ENCODE data around the gene PPIH.
A peak's percentile ranks its signal among the peaks of the same experiment; 100 is the strongest.
"Not testable (repeated sequence)": the region's sequence is repeated elsewhere in the genome, so short reads cannot be mapped to it uniquely, and the experiment has no call there.

The PPIH gene

DNA sequence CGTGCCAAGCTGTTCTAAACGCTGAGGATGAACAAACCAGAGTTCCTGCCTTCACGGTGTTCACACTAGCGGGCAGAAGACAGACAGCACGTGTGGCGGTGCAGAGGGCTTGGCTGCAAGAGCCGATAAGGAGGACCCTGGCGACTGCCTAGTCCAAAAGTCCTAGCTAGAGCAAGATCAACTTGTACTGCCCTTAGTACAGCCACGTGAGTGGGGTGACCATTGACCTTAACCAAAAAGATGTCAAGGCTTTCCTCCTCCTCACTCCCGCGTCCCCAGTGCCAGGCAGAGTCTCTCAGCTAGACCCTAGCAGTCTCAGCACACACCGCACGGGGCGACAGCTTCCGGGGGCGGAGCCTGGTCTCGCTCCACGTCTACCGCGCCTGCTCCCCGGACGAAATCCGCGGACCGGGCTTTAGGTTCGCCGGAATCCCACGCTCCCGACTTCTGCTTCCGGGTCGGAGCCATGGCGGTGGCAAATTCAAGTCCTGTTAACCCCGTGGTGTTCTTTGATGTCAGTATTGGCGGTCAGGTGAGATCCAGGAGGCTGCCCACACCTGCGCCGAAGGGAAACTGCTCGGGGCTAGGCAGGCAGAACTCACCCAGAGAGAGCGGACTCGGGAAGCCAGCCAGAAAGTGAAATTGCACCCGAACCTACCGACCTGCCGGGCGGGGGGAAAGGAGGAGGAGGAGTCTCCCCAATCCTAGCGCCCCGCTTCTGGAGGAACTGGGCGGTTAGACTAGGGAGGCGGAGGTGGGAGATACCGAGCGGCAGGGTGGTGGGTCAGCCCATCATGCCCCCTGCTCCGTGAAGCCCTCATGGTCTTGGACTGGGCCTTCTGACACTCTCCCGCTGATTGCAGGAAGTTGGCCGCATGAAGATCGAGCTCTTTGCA is at the start of gene PPIH:
Gene PPIH (plus strand): TSS at position 443 of the 896 bp plus-strand sequence. CDS start 24 bp downstream, at position 467.
- DNase-seq (ENCODE audit: low spot score) = peak; percentile 96

DNA sequence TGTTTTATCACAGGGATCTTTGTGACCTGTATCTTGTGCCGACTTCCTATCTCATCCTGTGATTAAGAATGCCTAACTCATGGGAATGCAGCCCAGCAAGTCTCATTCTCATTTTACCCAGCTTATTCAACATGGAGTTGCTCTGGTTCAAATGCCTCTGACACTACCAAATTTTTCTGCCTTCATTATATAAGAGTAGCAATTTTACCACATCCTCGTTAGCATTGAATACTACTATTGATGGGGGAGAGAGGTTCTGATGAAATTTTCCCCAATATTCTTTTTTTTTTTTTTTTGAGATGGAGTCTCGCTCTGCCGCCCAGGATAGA is 44.5 kb upstream of the PPIH start:
- no peak for DNase-seq (ENCODE audit: low spot score)

DNA sequence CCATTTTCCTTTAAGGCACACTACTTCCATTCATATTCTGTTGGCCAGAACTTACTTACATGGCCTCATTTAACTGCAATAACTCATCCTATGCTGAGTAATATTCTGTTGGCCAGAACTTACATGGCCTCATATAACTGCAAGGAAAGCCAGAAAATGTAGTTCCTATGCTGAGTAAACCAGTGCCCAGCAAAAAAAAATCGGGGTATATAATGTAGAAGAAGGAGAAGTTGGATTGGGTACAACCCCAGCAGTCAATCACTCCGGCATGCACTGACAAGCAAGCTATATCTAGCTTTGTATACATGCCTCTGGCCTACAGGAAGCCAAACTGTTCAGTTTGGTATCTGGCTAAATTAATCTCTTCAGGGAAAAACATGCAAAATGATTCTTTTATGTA is 39.4 kb upstream of the PPIH start:
- DNase-seq (ENCODE audit: low spot score) = no peak

DNA sequence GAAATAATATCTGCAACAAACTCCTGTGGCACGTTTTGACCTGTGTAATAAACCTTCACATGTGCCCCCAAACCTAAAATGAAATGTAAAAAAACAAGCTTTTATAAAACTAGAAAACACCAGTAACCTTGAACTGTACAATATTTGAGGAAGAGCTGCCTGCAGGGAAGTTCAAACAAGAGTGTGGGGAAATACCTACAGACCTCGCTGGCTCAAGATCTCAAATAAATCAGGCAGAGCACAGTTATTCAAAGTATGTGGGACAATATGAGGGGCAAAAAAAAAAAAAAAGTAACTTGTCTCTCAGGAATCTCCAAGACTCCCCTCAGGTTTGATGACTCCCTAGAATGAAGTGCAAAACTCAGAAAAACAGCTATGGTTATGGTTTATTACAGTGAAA is 37.9 kb upstream of the PPIH start:
- DNase-seq (ENCODE audit: low spot score) = no peak

DNA sequence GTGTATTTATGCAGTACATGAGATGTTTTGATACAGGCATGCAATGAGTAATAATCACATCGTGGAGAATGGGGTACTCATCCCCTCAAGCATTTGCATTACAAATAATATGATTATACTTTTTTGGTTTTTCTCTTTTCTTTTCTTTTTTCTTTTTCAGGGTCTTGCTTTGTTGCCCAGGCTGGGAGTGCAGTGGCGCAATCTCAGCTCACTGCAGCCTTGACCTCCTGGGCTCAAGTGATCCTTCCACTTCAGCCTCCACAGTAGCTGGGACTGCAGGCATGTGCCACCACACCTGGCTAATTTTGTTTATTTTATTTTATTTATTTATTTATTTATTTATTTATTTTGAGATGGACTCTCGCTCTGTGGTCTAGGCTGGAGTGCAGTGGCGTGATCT is 37.0 kb upstream of the PPIH start:
- not testable (repeated sequence) for DNase-seq (ENCODE audit: low spot score)

DNA sequence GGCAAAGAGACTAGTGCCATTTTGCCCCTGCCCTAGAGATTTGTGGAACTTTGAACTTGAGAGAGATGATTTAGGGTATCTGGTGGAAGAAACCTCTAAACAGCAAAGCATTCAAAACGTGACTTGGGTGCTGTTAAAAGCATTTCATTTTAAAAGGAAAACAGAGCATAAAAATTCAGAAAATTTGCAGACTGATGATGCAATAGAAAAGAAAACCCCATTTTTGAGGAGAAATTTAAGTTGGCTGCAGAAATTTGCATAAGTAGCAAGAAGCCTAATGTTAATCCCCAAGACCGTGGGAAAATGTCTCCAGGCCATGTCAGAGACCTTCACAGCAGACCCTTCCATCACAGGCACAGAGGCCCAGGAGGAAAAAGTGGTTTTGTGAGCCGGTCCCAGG is 31.0 kb upstream of the PPIH start:
- DNase-seq (ENCODE audit: low spot score) = not testable (repeated sequence)

DNA sequence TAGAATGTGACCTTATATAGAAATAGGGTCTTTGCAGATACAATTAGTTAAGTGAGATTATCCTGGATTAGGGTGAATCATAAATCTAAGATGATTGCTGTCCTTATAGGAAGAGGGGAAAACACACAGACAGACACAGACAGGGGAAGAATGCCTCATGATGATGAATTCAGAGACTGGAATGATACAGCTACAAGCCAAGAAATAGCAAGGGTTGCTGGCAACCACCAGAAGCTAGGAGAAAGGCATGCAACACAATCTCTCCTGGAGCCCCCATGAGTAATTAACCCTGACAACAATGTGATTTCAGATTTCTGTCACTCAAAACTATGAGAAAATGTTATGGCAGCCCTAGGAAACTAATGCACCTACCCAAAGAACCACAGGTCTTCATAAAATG is 19.1 kb upstream of the PPIH start:
- no peak for DNase-seq (ENCODE audit: low spot score)

DNA sequence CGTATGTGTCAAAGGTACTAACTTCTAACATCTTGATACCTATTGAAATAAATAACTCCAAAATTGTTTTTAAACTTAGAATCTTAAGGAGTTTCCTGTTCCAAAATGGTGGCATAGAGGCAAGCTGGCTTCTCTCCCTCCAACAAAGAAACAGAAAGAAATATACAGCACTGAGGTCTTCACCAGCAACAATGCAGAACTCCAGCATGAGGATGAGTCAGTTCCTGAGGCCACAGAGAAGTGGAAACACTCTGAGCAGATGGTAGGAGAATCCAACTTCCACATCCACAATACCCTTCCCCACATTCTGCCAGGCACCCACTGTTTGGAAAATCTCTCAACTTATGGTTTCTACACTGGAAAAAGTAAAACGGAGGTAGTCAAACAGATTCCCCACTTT is 12.2 kb upstream of the PPIH start:
- DNase-seq (ENCODE audit: low spot score) = no peak

DNA sequence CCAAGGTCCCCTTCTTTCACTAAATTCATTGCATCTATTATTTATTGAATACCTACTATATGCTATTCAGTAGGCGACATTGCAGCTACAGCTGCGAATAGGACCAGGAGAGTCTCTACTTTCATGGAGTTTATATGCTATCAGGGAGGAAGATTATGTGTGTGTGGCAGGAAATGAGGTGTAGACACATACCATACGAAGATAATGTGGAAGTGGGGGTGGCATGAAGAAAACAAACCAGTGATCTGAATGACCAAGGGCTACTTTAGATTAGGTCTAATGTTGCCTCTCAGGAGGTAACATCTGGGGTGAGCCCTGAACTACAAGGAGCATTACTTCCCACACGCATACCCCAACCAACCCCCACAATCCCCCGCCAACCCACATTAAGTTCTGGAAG is 1.0 kb upstream of the PPIH start:
- no peak for DNase-seq (ENCODE audit: low spot score)

DNA sequence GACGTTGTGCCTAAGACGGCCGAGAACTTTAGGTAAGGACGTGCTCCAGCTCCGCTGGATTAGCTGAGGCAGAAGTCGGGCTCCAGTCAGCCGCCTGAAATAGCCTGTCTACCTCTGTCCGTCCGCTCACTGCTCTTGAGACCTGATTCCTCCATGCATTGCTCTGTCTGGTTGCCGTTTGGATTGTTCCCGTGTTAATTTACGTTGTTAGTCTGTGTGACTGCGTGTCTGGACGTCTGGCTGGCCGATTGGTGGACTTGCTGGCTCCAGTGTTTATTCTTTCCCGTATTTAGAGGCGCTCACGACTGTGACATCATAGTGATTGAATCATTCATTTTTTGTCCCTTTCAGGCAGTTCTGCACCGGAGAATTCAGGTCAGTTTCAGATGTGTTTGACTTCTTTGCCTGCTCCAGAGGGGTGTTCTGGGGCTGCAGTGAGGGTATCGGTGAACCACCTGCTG is 684 bp downstream of the PPIH start:
- DNase-seq (ENCODE audit: low spot score) = no peak

DNA sequence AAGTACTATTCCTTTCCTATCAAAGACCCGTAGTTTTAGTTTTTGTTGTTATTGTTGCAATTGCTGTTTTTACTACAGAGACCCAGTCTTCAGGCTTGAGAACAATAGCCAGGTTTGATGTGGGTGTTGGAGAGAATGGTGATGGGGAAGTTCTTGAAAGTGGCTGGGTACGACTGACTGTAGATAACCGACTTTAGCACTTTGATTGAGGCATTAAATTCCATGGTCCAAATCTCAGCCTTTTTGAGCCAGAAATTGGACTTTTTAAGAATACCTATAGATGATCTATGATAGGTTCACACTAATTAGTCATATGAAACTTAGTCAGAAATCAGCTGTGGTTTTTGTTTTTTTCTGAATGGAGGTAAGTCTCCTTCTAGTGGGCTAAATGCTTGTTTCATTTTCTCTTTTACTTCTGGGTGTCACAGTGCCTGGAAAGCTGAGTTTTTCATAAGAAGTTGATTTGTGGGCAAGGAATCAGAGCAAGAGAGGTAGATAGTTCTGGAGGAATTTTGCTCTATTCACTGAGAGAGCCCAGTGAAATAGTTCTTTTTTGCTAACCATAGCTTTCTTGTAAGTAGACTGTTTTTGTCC is 2.8 kb downstream of the PPIH start:
- DNase-seq (ENCODE audit: low spot score) = no peak

DNA sequence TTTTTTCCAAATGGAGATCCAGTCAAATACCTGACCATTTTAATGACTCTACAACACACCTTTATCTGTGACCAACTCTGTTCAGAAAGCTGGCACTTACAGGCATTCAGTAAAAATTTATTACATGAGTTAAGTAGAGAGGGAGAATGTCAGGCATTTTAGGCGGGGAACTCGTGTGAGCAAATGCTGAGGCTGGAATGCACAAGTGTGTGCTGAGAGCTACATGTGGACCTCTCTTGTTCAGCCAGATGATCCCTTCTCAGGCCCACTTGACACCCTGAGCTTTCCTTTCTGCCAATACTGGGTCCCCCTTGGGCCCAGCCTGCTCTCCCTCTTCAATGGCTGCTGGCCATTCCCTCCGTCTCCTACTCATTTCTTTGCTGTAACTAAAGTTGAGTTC is 11.7 kb downstream of the PPIH start:
- no peak for DNase-seq (ENCODE audit: low spot score)

DNA sequence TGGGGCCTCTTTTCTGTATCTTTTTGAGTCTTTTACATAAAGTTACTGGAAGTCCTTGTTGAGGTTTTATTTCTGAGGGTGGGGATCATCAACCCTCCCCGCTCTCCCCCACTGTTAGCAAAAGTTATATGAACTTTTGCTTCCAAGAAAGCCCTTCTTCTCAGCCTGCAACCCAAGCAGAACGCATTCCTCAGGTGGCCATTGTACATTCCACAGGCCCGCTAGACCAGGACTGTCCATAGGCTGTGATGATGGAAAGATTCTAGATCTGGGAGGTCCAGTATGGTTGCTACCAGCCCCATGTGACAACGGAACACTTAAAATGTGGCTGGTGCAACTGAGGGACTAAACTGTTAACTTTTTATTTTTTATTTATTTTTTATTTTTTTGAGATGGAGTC is 12.2 kb downstream of the PPIH start:
- DNase-seq (ENCODE audit: low spot score) = no peak

DNA sequence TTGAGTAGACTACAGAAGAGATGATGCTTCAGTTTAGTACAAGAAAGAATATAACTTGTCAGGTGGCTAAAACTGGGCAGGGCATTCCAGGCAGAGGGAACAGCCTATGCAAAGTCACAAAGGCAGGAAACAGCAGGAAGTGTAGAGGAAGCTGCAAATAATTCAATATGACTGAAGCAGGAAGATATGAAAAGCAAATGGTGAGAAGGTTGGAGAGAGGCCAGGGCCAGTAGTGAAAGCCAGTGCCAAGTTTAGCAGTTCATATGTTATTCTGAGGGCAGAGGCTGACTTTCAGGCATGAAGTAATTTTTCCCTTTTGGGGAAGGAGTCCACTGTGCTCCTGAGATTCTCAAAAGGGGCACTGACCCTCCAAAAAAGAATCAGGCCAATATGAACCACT is 16.0 kb downstream of the PPIH start:
- DNase-seq (ENCODE audit: low spot score) = no peak

DNA sequence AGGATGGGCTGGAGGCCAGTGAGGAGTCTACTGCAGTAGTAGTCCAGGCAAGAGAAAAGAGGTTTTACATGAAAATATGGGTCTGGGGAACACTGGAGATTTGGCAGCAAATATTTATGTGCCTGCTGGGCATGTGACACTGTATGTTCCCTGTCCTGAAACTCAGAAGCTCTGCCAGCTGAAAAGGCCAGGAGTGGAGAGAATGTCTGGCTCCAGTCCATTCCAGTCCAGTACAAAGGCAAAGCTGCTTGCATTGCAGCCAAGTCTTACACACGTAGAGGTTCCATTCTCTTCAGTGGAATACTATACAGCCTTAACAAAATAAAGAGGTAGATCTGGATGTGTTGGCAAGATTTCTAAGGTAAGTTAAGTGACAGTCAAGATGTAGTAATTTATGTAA is 16.5 kb downstream of the PPIH start:
- DNase-seq (ENCODE audit: low spot score) = no peak

DNA sequence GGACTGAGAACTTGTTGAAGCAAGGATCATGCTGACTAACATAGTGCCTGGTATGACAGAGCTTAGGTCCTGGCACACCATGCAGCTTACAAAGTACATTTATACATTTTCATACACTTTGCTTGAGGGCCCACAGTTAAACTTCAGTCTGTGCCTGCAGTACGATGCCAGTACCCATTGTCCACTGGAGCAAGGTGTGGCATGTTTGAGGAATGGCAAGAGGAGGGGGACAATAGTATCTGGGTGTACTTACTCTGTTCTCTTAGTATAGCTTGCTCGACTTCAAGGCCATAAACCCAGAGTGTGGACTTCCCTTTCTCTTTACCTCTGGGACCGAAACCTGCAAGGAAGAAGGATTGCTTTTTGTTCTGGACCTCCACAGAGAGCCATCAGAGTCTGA is 17.2 kb downstream of the PPIH start:
- no peak for DNase-seq (ENCODE audit: low spot score)

DNA sequence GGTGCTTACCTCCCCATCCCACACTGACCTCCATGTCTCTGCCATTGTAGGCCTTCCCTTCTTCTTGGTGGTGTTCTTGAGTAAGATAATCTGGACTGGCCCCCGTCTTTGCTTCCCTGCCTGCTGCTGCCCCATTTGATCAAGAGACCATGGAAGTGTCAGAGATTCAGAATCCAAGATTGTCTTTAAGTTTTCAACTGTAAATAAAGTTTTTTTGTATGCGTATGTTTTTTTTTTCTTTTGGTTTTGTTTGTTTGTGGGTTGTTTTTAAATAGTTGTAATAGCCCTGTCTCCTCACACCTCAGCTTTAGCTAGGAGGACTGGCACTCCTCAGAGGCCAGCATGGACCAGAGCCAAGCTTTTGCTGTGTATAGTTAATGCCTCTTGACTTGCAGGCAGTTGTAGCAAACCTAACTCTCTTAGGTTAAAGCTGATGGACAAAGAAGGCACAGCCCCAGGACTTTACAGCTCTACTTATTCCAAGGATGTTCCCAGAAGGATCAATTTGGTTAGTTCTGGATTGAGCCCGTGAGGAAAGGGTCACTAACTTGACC is 18.4 kb downstream of the PPIH start:
- no peak for DNase-seq (ENCODE audit: low spot score)

DNA sequence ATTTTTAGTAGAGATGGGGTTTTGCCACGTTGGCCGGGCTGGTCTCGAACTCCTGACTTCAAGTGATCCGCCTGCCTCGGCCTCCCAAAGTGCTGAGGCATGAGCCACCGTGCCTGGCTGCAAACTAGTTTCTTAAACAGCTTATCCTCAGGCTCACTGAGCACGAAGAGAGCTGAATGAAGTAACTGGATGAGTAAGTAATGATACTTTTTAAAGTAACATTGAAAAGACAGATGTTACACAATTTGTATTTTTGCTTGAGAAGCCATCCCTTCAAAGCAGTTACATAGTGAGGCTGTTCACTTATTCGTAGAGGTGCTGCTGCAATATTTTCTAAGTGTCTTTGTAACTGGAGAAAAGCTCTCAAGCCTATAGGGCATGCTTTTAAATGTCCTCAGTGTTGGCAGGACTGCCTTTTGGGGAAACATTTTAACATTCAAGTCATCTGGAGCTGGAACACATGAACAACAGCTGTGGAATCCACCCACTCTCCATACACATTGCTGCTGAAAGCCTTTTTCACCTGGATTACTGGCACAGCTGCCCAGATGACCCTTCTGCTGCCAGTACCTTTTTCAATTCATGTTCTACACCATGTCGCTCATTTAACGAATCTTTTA is 21.3 kb downstream of the PPIH start:
- no peak for DNase-seq (ENCODE audit: low spot score)

DNA sequence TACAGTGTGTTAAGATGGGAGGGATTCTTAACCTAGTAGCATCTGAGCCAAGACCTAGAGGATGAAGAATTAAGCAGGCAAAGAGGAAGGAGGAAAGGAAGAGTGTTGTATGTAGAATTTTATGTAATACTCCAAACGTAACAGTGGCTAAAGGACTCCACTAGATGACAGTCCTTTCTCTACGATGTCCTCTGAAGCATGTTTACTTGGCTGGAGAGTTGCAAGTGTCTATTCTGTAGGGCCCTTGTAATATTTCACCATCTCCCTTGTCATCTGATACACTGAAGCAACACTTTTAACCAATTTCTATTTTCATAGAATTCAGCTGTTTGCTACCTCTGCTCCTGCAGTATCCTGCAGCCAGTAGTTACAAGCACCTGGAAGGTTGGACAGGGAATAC is 21.8 kb downstream of the PPIH start:
- DNase-seq (ENCODE audit: low spot score) = no peak

DNA sequence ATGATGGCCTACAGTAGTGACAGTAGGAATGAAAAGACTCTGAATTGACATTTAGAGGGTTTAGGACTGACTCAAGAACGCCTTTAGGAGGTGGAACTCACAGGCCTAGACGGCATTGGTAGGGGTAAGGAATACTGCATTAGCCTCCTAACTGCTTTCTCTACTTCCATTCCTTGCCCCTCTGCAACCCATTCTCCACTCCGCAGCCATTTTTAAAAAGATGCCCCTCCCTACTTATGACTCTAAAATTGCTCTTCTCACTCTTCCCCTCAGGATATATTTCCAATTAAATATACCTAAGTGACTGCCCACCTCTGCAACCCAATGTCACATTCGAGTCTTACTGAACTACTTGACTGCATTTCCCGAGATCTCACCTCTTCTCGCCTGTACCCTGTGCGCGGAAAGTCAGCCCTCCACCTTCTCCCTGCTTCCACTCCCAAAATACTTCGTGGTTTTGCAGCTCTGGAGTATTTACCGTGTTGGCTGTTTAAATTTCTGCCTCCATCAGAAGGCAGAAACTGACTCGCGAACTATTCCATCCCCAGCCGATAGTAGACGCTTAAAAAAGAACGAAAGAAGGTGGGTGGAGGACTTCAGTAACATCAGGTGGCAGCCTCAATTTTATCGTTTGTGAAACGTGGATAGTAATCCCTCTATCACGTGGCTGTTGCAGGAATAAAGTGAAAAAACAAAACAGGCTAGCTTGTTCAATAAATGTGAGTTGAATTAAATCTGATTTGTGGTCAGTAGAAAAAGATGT is 22.9 kb downstream of the PPIH start:
- DNase-seq (ENCODE audit: low spot score) = peak; percentile 51

DNA sequence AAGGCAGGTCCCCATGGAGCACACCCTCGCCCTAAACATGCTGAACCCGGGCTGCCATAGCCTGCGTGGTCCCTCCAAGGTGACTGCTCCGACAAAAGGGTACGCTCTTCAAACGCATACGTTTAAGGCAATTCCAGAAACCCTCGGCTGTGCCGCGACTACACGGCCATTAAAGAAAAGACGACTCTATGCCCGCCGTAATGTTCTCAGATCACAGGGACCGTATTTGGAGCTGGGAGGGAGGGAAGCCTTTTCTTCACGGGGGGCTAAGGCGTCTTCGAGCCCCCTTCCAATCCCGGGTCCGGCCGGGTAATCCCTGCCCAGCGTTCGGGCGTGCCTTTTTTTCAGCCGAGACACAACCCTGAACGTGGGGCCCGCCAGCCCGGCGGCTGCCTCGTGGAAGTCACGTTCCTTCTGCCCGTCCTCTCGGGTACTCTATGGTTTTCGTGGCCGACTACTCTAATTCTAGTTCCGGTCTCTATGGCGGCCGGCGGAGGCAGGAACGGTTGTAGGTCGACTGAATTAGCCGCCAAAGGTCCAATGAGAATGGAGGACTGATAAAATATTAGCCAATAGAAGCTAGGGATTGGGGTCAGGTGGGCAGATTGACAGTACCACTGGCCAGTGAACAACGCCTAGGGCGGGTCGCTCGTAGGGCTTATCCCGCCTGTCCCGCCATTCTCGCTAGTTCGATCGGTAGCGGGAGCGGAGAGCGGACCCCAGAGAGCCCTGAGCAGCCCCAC is 23.7 kb downstream of the PPIH start, which contains the start of gene YBX1:
Gene YBX1 (plus strand): TSS at position 678 of the 743 bp plus-strand sequence. CDS start 148 bp downstream, outside the sequence.
- peak; percentile 99 for DNase-seq (ENCODE audit: low spot score)

DNA sequence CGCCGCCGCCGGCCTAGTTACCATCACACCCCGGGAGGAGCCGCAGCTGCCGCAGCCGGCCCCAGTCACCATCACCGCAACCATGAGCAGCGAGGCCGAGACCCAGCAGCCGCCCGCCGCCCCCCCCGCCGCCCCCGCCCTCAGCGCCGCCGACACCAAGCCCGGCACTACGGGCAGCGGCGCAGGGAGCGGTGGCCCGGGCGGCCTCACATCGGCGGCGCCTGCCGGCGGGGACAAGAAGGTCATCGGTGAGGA is 24.2 kb downstream of the PPIH start:
- not testable (repeated sequence) for DNase-seq (ENCODE audit: low spot score)

All from cerebellar cortex (tissue), 1 donor.